HG02970 (cell line): ENCODE data around the gene GPR156.

ENCODE experiments used
- ATAC-seq: cut with Tn5 transposase; IDR thresholded peaks from one replicate; pipeline ENCODE4 v1.9.1; 2021; ENCODE audit warnings: mild to moderate bottlenecking, moderate library complexity, moderate number of reproducible peaks; ENCODE audit not compliant: unreplicated experiment, low FRiP score

GPR156 gene

GRCh38 chr3:120200493-120201235 is 84.4 kb downstream of the GPR156 start:
- ATAC-seq, result no peak

- no peak for ATAC-seq
Observed at GRCh38 chr3:120198305-120198878, 86.6 kb downstream of the GPR156 start.

- ATAC-seq, result no peak
Observed at GRCh38 chr3:120196812-120197211, 88.2 kb downstream of the GPR156 start.

GRCh38 chr3:120196333-120196732 is 88.7 kb downstream of the GPR156 start:
- ATAC-seq, result no peak

DNA sequence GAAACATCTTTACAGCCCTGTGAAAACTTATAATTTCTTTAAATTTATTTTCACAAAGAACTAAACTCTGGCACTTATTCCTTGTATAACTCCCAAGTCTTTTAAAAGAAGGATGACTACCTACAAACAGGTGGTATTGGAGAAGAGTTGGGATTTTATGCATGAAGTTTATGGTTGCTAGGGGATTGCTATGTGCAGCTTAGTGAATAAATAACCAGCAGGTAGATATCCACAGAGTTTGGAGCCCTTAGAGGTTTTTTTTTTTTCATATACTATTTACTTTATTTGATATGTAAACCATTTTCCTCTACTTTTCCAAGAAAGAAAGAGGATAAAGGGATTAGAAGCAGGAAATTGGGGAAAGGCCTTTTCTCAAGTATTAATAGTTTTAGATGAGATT is 91.5 kb downstream of the GPR156 start:
- ATAC-seq, result no peak

- no peak for ATAC-seq
Observed at GRCh38 chr3:120192579-120192978, 92.4 kb downstream of the GPR156 start.

- no peak for ATAC-seq
Observed at GRCh38 chr3:120192159-120192558, 92.9 kb downstream of the GPR156 start.

DNA sequence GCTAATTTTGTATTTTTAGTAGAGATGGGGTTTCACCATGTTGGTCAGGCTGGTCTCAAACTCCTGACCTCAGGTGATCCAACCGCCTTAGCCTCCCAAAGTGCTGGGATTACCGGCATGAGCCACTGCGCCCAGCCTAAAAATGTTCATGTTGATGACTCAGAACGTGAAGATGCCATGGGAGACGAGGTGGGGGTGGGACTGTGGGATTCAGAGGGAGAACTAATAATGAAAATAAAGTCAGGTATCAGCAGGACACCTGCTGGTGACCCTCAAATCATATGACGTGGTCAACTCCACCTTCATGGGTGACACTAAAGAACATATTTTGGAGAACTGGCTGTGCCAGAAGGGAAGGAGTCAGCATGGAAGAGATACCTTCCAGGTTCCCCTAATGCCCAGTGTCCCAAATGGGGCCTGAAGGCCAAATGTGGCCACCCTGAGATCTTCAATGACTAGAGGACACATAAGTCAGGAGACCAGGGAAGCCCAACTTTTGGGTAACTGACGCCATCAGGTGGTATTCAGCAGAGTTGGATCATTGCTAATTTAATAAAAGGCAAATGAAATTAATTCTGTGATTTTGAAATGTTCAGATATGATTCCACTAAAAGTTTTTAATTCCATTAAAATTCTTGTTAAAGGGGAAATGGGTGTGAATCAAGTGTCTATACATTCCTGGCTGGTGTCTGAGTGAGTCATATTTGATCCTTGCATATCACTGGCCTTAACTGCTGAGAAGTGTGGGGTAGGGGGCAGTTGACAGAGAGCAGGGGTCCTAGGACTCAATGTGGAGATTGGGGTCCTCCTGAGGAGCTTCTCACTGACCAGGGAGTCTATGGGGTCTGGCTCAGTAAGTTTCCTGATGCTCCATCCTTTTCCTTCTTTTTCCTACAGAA is 102.2 kb downstream of the GPR156 start:
- ATAC-seq, result no peak

- ATAC-seq, result no peak
Observed at GRCh38 chr3:120181632-120182031, 103.4 kb downstream of the GPR156 start.

DNA sequence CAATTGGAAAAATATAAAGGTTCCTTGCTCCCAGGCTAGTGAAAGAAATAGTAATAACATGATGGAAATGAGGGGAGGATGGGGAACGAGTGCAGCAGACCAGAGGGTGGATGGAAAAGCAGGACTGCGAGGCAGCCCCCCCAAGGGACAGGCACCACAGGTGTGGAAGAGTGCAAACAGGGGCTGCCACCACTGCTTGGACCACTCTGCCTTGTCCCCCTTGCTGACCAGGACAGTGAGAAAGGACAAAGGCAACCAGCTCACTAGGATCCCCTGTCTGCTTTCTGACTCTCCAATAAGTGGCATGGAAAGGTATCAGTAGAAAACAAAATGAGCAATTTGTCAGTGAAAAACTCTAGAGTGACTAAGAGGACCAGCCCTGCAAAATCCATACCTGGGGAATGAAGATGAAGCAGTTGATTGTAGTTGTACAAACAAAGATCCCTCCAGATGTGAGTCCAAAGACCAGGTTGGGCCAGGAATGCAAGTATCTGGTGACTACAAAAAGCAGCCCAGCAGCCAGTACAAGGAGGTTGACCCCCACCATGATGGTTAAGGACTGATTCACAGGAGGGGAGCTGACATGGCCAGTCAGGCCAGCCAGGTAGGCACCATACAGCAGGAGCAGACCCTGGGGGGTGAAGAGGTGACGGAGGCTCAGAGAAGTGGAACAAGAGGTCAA is 104.2 kb downstream of the GPR156 start:
- no peak for ATAC-seq

DNA sequence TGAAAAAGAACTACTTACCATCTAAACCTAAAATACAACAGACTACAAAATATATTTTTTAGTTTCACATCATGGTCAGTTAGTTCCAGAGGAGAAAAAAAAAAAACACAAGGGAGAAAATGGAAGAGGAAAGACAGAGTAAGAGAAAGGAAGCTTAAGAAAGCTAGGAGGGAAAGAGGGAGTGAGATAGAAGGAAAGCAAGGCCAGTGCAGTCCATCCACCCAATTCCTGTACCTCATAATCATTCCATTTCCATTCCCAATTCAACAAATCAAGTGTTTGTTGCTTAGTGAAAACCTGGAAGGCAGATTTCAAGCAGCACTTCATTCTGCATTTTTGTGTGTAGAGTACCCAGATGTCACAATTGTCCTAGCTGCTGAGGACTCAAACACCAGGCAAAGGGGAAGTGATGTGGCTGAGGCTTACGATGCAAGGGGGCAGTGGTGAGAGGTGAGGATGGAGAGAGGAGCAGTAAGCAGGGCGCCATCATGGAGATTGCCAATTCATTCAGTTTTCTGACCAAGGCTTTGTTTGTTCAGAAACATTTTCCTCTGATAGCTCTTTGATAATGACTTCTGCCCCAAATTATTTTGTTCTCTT is 107.2 kb downstream of the GPR156 start:
- ATAC-seq, result no peak

GRCh38 chr3:120177151-120177550 is 107.9 kb downstream of the GPR156 start:
- no peak for ATAC-seq

DNA sequence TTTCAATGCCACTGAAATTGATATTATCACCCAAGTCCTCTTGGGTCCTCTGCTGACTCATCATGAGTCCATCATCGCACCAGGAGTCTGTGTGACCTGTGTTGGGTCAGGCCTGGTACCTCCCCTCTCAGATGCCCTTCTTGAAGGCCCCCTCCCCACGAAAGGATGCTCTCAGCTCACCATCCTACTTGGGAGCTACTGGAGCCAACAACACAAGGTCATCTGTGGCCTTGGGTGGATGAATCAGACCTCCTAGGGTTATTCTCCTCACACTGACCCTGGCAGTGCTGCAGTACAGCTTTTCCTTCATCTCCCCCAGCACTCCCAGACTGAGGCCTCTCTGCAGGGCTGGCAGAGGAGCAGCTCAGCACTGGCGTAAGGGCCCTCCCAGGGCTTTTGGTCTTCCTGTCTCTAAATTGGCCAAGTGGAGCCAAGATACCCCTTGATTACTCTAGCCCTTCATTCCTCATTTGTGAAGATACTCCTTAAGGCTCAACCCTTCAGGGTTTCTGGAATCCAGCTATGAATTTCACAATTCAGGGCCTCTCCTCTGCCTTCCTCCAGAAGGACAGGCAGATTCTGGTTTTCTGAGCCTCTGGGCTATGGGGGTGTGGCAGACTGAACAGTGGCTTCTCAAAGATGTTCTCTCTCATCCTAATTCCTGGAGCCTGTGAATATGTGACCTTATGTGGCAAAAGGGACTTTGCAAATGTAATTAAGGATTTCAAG is 110.0 kb downstream of the GPR156 start:
- no peak for ATAC-seq

DNA sequence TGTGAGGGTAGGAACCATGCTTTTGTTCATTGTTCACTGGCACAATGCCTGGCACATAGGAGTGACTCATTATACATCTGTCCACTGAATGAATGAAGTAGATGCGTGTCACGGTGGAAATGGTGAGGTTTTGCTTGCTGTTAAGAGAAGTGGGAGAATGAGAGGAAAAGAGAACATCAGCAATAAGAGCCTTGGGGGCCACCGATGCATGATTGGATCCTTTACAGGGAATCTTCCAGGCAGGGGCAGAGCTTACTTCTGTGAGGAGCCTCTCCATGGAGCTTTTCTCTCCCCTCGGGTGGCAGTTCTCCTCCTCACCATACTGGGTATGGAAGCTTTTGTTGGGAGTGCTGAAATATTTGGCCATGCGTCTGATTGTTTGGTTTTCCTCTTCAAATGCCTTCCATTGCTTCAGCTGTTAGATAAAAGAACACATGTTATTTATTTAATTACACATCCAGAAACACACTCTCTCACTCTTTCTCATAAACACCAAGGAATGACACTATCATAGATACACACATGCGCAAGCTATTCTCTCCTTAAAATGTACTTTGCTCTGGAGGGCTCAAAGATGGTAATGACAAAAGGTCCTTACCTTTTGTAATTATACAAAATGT is 111.9 kb downstream of the GPR156 start:
- ATAC-seq, result no peak

GRCh38 chr3:120172070-120172469 is 113.0 kb downstream of the GPR156 start:
- no peak for ATAC-seq

- ATAC-seq, result no peak
Observed at GRCh38 chr3:120171134-120171873, 113.7 kb downstream of the GPR156 start.

- ATAC-seq, result no peak
Observed at GRCh38 chr3:120170223-120170622, 114.8 kb downstream of the GPR156 start.

DNA sequence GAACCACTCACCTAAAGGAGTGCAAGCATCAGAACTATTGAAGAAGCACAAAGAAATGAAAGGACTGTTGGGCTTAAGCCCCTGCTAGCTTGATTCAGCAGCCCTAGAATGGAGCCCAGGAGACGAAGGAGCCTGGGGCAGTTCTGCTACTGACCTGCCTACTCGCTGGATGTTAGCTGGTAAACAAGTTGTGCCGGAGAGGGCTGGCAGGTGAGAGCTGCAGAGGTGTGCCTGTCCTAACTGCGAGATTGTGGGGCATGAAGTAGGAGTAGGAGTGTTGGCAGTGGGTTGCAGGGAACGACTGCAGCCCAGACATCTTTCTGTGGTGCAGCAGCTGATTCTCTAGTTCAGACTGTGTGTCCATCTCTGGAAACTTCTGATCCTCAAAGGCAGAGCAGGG is 115.6 kb downstream of the GPR156 start:
- ATAC-seq, result no peak

- no peak for ATAC-seq
Observed at GRCh38 chr3:120168611-120169010, 116.4 kb downstream of the GPR156 start.
